Ascending aorta (tissue), 2 donors: ENCODE measurements around the gene LAP3. TPM values are rescaled to one million over a fixed set of nuclear protein-coding genes. Genes with fewer than 3 reads are reported as not detected.

ENCODE experiments used
- DNase-seq, 2 donors: peaks; one replicate each; pipeline ENCODE4 v3.0.0-alpha.2; 2019; ENCODE audit warnings: low spot score in 2 of 2
- H3K27ac ChIP-seq, 2 donors: fragments of 200-600 bp; sonication (generic); one replicate each; pipeline ENCODE4 v1.5.1; 2016 to 2017; ENCODE audit warnings: mild to moderate bottlenecking in 1 of 2
- H3K27me3 ChIP-seq: fragments of 200-600 bp; sonication (generic); one replicate; pipeline ENCODE4 v1.5.1; 2017
- H3K36me3 ChIP-seq, 2 donors: fragments of 200-600 bp; sonication (generic); one replicate each; pipeline ENCODE4 v1.5.1; 2016
- H3K4me1 ChIP-seq, 2 donors: fragments of 200-600 bp; sonication (generic); one replicate each; pipeline ENCODE4 v1.5.1; 2016 to 2017; ENCODE audit warnings: mild to moderate bottlenecking in 1 of 2
- H3K4me3 ChIP-seq, 2 donors: fragments of 200-600 bp; sonication (generic); one replicate each; pipeline ENCODE4 v1.5.1; 2016 to 2017; ENCODE audit warnings: mild to moderate bottlenecking in 1 of 2
- H3K9me3 ChIP-seq, 2 donors: fragments of 200-600 bp; sonication (generic); one replicate each; pipeline ENCODE4 v1.5.1; 2016
- intact Hi-C: fragments of 100-400 bp; cut with DNase I; formaldehyde crosslinking; loops from one replicate; pipeline ENCODE4 v1.15.1; 2023
- total RNA-seq: library from RNA; depleted of rRNA; stranded (reverse); fragments of >200 nt; gene quantifications from one replicate; pipeline ENCODE4 v1.1.0, GENCODE V29; 2016
- TF ChIP-seq, protein P1 (sequence below), 3 experiments: fragments of 200-600 bp in 2 of 3; fragments of 450-650 bp in 1 of 3; sonication (generic) in 2 of 3; IDR thresholded peaks; one replicate each; pipeline ENCODE4 v1.5.1; 2016 to 2019; ENCODE audit warnings: antibody characterized with exemption in 3 of 3, mild to moderate bottlenecking in 1 of 3, moderate library complexity in 1 of 3

LAP3 gene
- total RNA-seq, 1 donor from 2014 or later: 60.3 TPM

DNA sequence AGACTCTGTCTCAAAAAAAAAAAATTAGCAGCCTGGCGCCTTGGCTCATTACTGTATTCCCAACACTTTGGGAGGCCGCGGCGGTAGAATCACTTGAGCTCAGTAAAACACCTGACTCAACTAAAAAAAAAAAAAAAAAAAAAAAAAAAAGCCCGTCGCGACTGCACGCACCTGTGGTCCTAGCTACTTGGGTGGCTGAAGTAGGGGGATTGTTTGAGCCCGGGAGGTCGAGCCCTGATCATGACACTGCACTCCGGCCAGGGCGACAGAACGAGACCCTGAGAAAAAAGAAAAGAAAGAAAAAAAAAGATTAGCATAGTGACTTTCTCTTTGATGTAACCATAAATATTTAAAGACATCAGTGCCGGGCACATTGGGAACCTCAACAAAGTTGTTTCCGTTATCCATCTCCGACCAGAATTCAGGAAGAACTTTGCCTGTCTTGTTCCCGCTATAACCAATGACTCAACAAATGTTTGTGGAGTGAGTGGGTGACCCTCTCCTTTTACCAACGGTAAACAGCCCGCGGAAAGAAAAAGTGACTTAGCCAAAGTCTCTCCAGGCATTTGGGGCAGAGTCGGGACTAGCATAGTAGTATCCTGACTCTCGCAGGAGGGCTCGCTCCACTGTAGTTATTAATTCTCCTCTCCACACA is 36.9 kb downstream of the LAP3 start:
- Histone ChIP-seq H3K27ac (peak overlapping the region; percentile 80 to 81), H3K36me3 (peaks cover 0 to 6% of the 10 kb centered on the region in 2 donors), H3K27me3 (no peaks in the 10 kb centered on the region), H3K4me3 (peak overlapping the region; percentile 80 to 91), H3K4me1 (peaks cover 4 to 19% of the 10 kb centered on the region in 2 donors), H3K9me3 (no peaks in the 10 kb centered on the region)
- TF ChIP-seq, protein P1, sequence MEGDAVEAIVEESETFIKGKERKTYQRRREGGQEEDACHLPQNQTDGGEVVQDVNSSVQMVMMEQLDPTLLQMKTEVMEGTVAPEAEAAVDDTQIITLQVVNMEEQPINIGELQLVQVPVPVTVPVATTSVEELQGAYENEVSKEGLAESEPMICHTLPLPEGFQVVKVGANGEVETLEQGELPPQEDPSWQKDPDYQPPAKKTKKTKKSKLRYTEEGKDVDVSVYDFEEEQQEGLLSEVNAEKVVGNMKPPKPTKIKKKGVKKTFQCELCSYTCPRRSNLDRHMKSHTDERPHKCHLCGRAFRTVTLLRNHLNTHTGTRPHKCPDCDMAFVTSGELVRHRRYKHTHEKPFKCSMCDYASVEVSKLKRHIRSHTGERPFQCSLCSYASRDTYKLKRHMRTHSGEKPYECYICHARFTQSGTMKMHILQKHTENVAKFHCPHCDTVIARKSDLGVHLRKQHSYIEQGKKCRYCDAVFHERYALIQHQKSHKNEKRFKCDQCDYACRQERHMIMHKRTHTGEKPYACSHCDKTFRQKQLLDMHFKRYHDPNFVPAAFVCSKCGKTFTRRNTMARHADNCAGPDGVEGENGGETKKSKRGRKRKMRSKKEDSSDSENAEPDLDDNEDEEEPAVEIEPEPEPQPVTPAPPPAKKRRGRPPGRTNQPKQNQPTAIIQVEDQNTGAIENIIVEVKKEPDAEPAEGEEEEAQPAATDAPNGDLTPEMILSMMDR (IDR thresholded peaks at IDR 0.05): no peak
- intact Hi-C loops: loop anchor here (1.0 to 2.0 kb wide), 3 partner anchors 37 to 407 kb away; partner anchors contain the start of genes DCAF16, LAP3, LCORL and NCAPG
- DNase-seq: no peak

DNA sequence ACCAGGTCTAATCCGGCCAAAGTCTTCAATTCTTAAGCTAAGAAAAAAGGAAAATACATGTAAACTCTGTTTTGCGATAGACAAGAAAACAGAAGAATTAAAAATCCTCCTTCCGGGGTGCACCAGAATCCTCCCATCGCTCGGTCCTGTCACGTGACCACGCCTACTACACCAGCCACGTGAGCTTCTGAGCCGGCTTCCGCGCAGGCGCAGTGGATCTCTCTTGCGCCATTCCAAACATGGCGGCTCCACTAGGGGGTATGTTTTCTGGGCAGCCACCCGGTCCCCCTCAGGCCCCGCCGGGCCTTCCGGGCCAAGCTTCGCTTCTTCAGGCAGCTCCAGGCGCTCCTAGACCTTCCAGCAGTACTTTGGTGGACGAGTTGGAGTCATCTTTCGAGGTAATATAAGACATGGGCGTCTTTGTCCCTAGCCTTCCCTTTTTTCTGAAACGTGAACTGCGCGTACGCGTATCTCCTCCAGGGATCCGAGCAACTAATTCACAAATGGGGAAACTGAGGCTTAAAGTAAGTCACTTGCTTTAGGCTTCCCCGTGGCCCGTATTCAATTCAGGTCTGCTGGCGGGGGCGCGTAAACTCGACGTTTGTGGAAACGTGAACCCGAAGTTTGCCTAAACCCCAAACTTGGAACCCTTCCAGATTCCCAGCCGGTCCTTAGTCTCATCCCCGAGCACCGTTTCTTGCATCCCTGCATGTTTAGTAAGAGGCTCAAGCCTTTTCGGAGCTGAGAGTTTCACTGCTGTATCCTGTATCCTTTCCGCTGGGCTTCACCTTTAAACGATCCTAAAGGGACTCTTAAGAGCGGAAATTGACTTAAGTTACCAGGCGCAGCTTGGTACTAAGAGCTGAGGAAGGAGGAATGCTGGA is 37.7 kb downstream of the LAP3 start, which contains the start of gene MED28:
TSS of gene MED28 (plus strand) at position 226 of the 884 bp plus-strand sequence. CDS start at position 240, 14 bp downstream.
- intact Hi-C loops: loop anchor here (1.0 to 2.0 kb wide), 3 partner anchors 37 to 406 kb away; partner anchors contain the start of genes DCAF16, LAP3, LCORL and NCAPG
- Histone ChIP-seq H3K27me3 (no peaks in the 10 kb centered on the region), H3K27ac (peak within 1 kb of the TSS; percentile 80 to 81), H3K9me3 (no peaks in the 10 kb centered on the region), H3K4me3 (peak within 1 kb of the TSS; percentile 80 to 91), H3K36me3 (peaks cover 7 to 10% of the 10 kb centered on the region in 2 donors), H3K4me1 (peaks cover 4 to 21% of the 10 kb centered on the region in 2 donors)
- TF ChIP-seq, protein P1 (IDR thresholded peaks at IDR 0.05): peak in 1 of 3 experiments; percentile 21
- peak; percentile 88 to 98 for DNase-seq

DNA sequence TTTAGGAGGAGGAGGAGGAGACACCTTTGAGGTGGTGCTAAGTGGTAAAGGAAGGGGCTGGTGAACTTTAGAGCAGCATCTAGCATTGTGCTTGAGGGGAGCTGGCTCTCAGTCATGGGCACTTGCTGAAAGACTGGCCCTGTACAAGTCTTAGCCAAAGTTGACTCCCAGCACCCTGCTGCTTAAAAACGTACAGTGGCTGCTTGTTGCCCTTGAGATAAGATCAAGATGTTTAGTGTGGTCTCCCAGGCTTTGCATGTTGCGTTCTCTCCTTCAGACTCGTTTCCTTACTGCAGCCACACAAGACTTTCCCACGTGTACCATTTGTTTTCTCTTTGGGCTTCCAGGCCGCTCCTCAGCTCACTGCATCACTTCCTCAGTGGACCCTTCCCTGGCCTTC is 39.3 kb downstream of the LAP3 start:
- no peak for DNase-seq
- TF ChIP-seq, protein P1 (IDR thresholded peaks at IDR 0.05): no peak
- H3K4me1 ChIP-seq: peaks cover 4 to 21% of the 10 kb centered on the region in 2 donors
- H3K4me3 ChIP-seq: peak overlapping the region; percentile 80 to 91
- intact Hi-C loops: no loop called here
- H3K36me3 ChIP-seq: peaks cover 21 to 26% of the 10 kb centered on the region in 2 donors
- H3K27me3 ChIP-seq: no peaks in the 10 kb centered on the region
- H3K27ac ChIP-seq: no peak overlapping the region
- no peaks in the 10 kb centered on the region for H3K9me3 ChIP-seq

DNA sequence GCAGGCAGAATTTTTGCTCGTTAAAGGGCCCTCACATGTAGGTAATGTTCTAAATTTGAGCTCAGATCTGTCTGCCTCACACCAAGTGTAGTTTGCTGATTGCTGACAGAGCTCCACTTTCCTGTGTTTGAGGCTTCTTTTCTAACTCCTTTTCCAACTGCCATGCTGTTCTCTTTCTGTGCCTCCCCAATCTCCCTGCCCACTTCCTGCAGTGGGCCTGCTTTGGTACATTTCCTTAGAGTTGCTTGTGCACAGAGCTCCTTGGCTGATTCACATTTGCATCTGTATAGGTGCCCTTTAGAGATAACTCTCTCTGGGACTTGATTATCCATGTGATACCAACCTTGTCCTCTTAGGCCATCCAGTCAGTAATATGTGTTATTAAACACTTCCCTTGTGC is 41.9 kb downstream of the LAP3 start:
- intact Hi-C loops: no loop called here
- TF ChIP-seq, protein P1 (IDR thresholded peaks at IDR 0.05): no peak
- H3K27ac ChIP-seq: no peak overlapping the region
- H3K27me3 ChIP-seq: no peaks in the 10 kb centered on the region
- DNase-seq: no peak
- no peak overlapping the region for H3K4me3 ChIP-seq
- H3K9me3 ChIP-seq: no peaks in the 10 kb centered on the region
- H3K36me3 ChIP-seq: peaks cover 45 to 53% of the 10 kb centered on the region in 2 donors
- H3K4me1 ChIP-seq: peaks cover 4 to 21% of the 10 kb centered on the region in 2 donors

DNA sequence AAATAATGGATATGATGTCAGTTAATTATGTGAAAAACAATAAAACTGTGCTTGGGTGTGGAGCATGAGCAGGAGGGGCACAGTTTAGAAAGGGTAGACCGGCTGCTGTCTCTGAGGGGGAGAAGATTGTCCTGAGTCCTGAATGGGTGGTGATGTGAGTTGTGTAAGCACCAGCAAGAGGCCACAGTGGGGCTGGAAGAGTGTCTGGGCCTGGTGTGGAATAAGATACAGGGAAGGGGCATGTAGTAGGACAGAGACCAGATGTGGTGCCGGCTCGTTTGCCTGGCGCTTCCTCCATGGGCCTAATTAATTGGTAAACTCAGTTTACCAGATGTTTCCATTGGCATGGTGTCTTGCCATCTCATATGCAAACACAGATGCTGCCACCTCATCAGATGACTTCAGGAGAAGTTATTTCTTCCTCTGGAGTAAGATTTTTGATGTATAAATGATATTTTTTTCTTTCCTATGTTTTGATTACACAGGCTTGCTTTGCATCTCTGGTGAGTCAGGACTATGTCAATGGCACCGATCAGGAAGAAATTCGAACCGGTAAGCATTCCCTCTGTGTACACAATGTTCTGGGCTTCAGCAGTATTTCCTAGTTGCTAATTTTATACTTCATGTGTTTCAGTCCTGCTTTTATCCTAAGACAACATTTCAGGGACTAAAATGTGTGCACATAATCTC is 42.6 kb downstream of the LAP3 start:
- Histone ChIP-seq H3K9me3 (no peaks in the 10 kb centered on the region), H3K4me1 (peaks cover 4 to 21% of the 10 kb centered on the region in 2 donors), H3K4me3 (no peak overlapping the region), H3K27me3 (no peaks in the 10 kb centered on the region), H3K36me3 (peaks cover 49 to 59% of the 10 kb centered on the region in 2 donors), H3K27ac (no peak overlapping the region)
- no peak for DNase-seq
- TF ChIP-seq, protein P1 (IDR thresholded peaks at IDR 0.05): no peak
- intact Hi-C loops: no loop called here
